ENCODE data around the gene CNTNAP2.

CNTNAP2 gene

DNA sequence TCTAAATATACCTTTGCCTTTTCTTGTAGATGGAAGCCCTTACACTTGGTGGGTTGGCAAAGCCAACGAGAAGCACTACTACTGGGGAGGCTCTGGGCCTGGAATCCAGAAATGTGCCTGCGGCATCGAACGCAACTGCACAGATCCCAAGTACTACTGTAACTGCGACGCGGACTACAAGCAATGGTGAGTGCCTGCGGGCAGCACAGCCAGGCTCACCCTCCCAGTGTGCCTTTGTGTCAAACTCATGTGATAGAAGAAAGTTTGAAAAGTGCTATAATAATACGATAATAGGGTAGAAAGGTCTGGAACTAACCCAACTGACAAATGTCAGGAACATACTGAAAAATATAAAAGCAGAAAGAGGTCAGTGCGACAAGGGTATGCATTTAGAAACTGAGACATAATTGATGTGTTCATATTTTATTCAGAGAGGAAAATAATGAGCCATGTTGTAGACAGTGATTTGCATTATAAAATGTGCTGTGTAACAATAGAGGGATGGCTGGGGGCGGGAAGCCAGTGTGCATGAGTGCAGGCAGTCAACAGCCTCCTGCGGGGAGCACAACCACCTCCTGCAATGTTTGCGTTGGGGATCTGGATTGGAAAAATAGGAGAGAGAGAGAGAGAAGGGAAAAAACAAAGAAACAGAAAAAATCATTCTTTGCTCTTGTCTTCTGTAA lies 1787.1 kb downstream of the CNTNAP2 start:
- no peak for DNase-seq (ENCODE audit: low read depth, low spot score)
- no peak overlapping the region for H3K27ac ChIP-seq

DNA sequence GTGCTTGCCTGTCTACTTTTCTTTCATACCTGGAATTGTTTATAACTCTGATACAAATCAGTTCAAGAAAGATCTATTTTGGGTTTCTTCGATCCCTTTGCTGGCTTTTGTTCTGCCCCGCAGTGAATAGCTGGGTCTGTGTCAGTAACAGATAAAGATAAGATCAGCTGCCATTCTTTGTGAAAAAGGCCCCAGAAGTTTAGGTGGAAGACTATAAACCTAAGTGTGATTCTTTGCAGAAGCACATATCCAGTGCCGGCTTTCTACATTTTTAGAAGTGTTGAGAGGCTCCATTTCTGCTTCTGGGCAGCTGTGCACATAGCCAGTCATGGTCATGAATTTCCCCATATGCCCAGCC lies 1787.6 kb downstream of the CNTNAP2 start:
- no peak overlapping the region for H3K27ac ChIP-seq
- no peak for DNase-seq (ENCODE audit: low read depth, low spot score)

DNA sequence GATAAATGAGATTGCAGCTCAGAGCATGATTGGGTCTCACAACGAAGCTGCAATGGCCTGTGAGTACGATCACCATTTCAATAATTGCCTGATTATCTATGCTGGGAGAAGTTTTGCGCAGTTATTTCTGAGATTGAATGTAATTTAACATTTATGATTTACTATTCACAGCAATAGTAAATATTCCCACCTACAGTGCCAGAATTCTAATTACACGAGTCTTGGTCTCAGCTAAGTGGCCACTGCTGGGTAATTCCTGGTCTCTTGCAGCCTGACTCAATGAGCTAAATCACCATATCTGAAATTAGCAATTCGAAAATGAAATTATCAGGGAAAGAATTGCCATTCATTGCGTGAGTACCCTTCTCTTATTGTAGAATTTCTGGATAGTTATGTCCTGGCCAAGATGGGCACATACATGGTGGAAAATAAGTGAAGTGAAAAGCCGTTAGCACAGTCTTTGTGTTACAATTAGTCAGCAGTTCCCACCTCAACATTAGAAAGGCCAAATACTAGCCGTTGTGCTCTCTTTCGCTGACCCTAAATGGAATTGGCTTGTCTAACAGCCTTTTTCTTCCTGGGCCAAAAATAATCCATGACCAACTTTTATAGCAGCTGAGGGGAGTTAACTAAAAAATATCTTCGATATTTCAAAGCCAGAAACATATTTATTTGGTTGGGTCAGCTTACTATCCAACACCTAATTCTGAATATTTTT lies 1793.0 kb downstream of the CNTNAP2 start:
- no peak overlapping the region for H3K27ac ChIP-seq
- DNase-seq (ENCODE audit: low read depth, low spot score): no peak

DNA sequence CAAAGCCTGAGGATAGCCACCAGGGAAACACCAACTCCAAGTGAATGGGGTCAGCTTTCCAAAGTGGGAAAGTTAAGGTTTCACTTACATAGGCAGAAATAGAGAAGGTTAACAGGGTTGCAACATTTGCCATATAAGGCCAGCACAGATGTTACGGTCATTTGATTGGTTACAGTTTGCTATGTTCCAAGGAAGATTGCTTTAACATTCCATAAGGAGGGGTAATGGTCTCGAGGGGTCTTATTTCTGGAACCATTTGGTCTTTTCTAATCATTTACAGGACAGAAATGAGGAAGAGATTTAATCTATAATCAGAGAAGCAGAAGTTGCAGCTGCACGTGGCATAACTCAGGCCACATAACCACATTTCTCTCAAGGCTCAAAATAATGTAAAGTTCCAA lies 1794.6 kb downstream of the CNTNAP2 start:
- H3K27ac ChIP-seq: no peak overlapping the region
- no peak for DNase-seq (ENCODE audit: low read depth, low spot score)

DNA sequence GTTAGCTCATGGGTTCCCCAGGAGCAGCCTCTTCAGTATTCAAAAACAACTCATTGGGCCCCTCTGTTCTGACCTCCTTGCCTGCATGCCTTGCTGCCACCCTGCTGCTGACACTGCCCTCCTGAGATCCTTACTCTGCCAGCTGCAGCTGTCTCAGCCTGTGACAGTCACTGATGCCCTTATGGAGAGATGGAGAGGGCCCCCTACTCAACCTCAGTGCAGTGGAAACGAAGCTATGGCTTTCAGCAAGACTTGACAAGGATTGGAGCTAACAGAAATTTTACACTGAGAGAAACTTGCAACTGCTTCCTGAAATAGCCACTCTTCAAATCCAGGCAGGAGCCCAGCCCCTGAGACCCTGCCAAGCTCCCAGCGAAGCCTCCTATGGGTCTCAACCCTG lies 1795.7 kb downstream of the CNTNAP2 start:
- no peak for DNase-seq (ENCODE audit: low read depth, low spot score)

DNA sequence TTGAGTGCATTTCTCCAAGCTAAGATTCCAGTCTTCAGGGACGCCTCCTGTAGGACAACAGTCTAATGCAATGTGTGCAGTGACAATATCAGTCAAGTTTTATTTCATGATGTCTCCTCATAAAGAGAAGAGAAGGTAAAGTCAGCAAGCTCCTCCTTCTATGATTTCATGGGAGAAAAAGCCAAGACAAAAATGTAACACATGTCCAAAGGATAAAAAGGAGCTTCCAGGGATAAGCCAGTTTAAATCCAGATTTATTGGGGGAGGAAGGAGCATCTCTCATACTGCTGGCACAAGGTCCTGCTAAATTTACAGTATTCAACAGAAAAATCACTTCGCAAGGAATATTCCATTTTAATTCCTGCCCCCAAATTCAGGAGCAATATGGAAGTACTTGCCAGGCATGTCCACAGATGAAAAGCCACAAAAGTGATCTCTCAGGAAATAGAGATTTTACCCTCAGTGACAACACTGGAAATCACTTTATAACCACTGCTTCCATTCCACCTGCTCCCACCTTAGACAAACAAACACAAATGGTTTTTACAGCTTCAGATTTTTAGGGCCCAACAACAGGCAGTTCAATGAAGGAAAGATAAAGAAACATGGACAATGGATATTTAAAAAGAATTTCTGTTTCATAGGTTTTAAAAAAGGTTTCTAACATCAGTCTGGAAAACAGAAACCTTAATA lies 1796.5 kb downstream of the CNTNAP2 start:
- H3K27ac ChIP-seq: no peak overlapping the region
- no peak for DNase-seq (ENCODE audit: low read depth, low spot score)

More for the DNA sequence above, 1795.7 kb downstream of the CNTNAP2 start:
- no peak overlapping the region for H3K27ac ChIP-seq

DNA sequence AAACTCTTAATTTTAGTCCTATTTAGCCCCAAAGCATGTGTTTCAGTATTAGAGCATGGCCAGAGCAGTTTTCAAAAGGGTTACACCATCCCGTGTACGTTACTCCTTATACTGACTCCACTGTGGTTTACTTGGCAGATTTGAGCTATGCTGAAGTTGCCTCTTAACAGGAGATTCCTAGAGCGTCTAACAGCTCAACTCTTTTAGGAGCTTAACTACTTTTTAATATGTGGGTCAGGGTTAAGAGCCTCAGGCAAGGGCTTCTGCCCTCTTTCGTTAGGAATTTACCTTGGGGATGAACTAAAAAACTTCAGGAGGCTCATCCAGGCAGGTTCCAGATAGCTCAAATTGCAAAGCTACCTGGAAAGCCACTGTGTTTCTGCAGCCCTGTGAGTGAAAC lies 1799.2 kb downstream of the CNTNAP2 start:
- no peak for DNase-seq (ENCODE audit: low read depth, low spot score)
- H3K27ac ChIP-seq: no peak overlapping the region

DNA sequence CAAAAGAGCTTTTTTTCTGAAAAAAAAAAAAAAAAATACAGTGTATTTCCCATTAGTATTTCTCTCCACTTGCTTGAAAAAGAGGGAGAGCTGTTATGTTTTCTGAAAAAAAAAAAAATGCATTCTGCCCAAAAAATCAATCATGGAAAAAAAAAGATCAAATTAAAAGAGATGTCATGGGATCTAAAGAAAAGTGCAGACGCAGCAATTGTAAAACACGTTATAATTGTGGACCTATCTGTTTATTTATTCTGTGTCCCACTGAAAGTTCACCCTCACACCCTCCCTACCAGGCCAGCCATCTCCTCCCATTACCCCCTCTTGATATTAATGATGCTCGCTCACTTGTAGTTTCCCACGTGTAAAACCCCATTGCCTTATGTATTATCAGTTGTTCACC lies 1800.0 kb downstream of the CNTNAP2 start:
- H3K27ac ChIP-seq: no peak overlapping the region
- no peak for DNase-seq (ENCODE audit: low read depth, low spot score)

DNA sequence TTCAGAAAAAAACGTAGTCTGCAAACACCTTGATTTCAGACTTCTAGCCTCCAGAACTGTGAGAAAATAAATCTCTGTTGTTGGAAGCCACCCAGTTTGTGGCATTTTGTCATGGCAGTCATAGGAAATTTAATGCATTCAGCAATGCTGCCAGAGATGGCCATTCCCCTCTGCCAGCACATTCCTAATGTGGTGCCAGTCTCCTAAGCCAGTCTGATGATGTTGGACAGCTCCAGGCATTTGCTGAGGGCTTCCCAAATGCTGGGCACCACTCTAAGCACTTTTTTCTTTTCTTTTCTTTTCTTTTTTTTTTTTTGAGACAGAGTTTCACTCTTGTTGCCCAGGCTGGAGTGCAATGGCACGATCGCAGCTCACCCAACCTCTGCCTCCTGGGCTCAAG lies 1807.2 kb downstream of the CNTNAP2 start:
- H3K27ac ChIP-seq: no peak overlapping the region
- DNase-seq (ENCODE audit: low read depth, low spot score): no peak

DNA sequence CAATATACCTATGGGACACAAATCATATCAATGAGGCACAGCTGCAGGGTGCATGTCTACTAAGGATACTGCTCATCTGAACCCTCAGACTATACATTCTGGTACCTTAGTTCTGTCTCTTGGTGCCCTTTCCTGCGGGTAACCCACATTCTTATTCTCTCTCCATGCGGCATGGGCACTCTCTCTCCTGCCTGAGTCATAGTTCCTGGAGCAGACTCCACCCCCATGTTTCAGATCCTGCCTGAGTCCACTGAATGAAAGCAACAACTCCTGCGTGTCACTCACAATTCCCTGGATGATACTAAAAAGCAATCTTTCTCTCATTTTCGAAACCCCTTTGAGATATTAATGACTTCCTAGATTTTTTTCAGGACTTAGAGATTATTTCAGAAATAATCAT lies 1820.8 kb downstream of the CNTNAP2 start:
- no peak for DNase-seq (ENCODE audit: low read depth, low spot score)
- no peak overlapping the region for H3K27ac ChIP-seq

DNA sequence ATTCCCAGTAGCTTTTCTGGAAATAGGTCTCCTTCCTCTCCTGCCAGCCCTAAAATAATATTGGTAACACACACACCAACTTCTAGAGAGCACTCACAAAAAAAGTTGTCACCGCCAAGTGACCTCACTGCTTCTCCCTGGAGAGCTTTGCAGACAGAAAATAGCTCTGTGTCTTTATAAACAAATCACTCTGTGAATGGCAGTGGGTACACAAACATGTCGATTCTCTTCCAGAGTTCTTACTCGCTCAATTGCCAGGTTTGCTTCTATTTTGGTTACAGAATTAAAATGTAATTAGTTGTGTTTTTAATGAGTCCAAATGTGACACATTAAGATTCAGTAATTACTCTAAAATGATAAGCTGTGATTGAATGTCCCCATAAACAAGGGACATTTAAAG lies 1824.8 kb downstream of the CNTNAP2 start:
- no peak overlapping the region for H3K27ac ChIP-seq
- no peak for DNase-seq (ENCODE audit: low read depth, low spot score)

DNA sequence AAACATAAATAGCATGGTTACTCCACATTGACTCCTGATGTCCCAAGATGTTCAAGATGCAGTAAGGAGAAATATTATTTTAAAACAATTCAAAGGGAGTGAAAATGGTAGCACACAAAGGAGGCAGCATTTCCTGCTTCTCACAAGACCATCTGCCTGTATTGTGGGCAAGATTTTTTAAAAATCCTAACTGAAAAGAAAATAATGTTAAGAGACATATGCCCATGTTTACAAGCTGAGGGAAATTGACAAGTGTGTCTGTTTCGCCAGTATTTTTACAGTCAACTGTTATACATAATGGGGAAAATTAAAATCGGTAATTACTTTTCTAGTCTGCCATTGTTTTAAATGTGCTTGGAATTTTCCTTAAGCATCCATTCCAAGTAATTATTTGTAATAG lies 1827.7 kb downstream of the CNTNAP2 start:
- H3K27ac ChIP-seq: no peak overlapping the region
- no peak for DNase-seq (ENCODE audit: low read depth, low spot score)

DNA sequence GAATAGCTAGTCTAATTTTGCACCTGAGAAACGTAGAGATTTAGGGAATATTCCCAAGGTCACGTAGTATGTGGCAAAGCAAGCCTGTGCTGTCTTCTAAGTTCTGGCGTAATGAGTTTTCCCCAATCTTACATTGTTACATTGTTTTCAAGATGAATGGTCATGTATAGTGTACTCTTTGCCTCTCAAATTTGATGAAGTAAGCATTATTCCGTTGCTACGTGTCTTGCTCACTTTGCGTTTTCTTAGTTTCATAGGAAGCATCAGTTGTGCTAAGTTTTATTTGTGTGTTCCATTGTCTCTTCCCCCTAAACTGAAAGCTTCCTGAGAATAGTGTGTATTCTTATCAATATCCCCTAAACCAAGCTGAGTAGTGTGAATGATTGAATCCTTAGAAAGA lies 1836.3 kb downstream of the CNTNAP2 start:
- DNase-seq (ENCODE audit: low read depth, low spot score): no peak
- H3K27ac ChIP-seq: no peak overlapping the region

DNA sequence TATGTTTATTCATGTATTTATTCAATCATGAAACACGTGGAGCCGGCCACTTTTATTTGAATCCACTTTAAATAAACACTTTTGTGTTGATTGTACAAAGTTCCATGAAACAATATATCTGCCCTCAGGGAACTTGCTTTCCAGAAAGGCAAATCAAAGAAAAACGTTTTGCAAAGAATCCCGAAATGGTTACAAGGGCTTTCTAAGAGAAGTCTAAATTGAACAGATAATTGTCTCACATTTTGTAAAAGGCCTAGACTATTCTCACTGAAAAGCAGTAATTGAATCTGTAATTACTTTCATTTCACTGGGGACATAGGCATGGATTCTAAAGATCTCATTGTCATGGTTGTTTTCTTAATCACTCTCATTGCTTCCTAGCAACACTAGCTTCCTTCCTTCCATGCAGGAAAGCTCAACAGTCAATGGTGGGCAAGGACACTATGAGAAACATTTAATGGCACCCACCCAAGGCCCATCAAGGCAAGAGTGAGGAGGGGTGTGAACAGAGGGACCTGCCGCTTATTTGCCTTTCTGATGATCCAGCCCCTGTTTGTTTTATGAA lies 1851.5 kb downstream of the CNTNAP2 start:
- DNase-seq (ENCODE audit: low read depth, low spot score): no peak
- no peak overlapping the region for H3K27ac ChIP-seq

DNA sequence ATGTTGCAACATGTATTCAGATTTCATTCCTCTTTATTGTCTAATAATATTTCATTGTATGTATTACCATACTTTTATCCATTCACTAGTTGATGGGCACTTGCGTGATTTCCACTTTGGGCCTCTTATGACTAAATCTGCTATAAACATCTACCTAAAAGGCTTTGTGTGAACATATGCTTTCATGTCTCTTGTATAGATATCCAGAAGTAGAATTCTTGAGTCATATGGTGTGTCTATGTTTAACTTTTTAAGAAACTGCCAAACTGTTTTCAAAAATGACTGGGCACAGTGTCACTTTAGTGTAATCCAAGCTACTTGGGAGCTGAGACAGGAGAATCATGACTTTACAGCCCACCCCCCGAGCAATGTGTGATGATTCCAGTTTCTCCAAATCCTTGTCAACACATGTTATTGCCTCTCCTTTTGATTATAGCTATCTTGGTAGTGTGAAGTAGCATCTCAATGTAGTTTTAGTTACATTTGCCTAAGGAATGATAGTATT lies 1855.1 kb downstream of the CNTNAP2 start:
- no peak overlapping the region for H3K27ac ChIP-seq
- no peak for DNase-seq (ENCODE audit: low read depth, low spot score)

DNA sequence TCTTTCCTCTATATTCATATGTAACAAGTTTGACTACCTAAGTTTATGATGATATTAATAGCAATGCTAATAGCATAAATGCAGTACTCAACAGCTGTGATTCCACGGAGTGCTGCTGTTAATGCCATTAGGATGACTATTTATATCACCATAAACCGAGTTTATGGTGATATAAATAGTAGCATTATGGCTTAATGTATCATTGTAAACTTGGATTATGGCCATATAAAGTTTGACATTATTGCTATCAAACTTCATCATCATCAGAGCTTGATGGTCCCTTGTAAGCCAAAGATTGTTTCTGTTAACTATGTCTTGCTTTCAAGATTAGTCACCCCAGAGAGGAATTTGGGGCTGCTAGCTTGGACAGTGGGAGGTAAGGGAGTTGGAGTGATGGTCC lies 1861.6 kb downstream of the CNTNAP2 start:
- no peak for DNase-seq (ENCODE audit: low read depth, low spot score)
- no peak overlapping the region for H3K27ac ChIP-seq

DNA sequence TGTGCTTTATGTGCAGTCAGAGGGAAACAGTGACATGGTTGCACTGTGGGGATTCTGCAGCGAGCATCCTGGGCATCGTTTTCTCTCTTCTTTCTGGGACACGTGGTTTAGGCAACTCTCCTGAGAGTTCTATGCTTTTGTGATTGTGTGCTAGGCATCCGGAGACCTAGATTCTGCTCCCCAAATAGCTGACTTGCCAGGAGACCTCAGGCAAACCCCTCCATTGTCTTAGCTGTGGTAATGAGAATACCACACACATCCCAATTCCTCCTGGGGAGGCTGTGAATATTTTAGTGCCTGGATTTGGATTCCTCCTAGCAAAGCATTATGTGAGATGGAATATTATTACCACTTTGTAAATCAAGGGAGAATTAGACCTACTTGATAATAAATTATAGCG lies 1862.0 kb downstream of the CNTNAP2 start:
- no peak for DNase-seq (ENCODE audit: low read depth, low spot score)
- no peak overlapping the region for H3K27ac ChIP-seq

DNA sequence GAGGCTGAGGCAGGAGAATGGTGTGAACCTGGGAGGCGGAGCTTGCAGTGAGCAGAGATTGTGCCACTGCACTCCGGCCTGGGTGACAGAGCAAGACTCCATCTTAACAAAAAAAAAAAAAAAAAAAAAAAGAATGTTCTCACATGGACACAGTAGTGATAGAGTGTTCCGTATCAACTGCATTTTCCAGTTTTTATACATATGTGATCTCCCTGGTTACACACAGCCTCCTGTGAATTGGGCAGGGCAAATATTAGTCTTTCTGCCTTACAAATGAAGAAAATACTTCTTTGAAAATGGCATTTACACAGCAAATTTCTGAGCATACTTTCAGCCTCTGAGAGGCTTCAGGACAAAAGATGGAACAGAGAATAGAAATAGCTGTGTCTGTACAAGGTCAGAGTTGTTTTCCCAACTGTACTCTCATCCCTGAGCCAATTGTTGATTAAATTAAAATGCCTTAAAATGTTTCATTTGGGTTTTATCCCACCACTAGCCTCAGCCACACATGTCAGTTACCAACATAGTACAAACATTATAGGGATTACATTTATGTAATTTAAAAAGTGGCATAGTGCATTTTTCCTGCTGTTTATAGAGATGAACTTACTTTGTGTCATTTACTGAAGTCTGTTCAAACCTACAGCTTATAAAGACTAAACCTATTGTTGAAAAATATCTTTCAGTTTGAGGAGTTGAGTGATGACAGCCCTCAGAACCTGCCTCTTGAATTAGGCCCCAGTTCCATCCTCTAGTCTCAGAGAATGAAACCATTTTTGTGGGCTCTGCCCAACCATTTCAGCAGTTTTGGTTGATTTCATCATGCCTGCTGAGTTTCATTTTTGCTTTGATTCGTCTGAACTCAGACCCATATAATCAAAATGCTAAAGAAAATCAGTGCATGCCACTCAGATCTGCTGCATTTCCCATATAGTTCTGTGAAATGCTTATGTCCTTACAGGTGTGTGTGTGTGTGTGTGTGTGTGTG lies 1864.5 kb downstream of the CNTNAP2 start:
- no peak overlapping the region for H3K27ac ChIP-seq
- DNase-seq (ENCODE audit: low read depth, low spot score): no peak

DNA sequence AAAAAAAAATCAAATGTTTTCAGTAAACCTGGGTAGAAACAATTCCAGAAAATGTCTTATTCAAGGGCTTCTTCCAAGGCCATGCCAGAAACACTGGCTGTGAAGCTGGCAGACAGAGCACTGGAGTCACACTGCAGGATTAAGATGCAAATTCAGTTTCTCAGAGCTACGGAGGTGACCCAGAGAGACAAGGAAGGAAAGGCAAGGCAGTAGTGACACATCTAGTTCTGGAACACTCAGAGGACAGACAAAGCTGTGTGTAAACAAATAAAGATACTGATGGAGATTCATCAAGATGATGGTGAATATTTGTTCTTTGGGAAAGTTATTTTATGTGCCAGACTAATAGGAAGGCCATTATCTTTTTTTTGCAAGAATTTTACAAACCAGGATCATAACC lies 1865.7 kb downstream of the CNTNAP2 start:
- no peak overlapping the region for H3K27ac ChIP-seq

DNA sequence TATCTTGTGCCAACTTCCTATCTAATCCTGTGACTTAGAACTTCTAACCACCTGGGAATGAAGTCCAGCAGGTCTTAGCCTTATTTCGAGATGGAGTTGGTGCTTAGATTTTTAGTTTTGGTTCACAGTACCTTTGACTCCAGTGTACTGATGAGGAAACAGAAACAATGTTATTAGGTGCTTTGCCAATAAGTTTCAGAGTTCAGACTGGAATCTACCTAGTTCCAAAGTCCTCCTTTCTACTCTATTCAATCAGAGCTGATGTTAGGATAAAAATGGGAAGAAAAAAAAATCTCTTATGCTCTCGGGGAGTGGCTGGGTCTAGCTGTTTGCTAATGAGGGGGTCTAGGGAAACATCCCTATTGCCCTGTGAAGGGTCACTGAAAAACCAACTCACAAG lies 1867.7 kb downstream of the CNTNAP2 start:
- no peak for DNase-seq (ENCODE audit: low read depth, low spot score)

More for the DNA sequence above, 1865.7 kb downstream of the CNTNAP2 start:
- DNase-seq (ENCODE audit: low read depth, low spot score): no peak

More for the DNA sequence above, 1867.7 kb downstream of the CNTNAP2 start:
- H3K27ac ChIP-seq: no peak overlapping the region
